ENCODE results near the gene MYADML2. TPM values are rescaled to one million over a fixed set of nuclear protein-coding genes. Genes with fewer than 3 reads are reported as not detected.
A peak's percentile ranks its signal among the peaks of the same experiment; 100 is the strongest.

MYADML2 gene
- total RNA-seq, 1 donor from 2014 or later, result 0.69 TPM

- peaks cover 1% of the 10 kb centered on the region for H3K4me1 Mint-ChIP-seq (ENCODE audit: low read depth, unreplicated experiment)
- peaks cover 5% of the 10 kb centered on the region for H3K9me3 Mint-ChIP-seq (ENCODE audit: unreplicated experiment)
- no peak overlapping the region for H3K27ac Mint-ChIP-seq (ENCODE audit: unreplicated experiment)
- H3K36me3 Mint-ChIP-seq (ENCODE audit: unreplicated experiment), result no peaks in the 10 kb centered on the region
- peak overlapping the region; percentile 93 for H3K4me3 Mint-ChIP-seq (ENCODE audit: unreplicated experiment)
- no peak for TF ChIP-seq CTCF (IDR thresholded peaks at IDR 0.05; ENCODE audit: partially characterized antibody, unreplicated experiment)
- DNase-seq, result no peak
- H3K27me3 Mint-ChIP-seq (ENCODE audit: unreplicated experiment), result no peaks in the 10 kb centered on the region
Measured at GRCh38 chr17:81910840-81911276, 36.2 kb downstream of the MYADML2 start.

GRCh38 chr17:81909966-81910839 lies 36.8 kb downstream of the MYADML2 start:
- Mint-ChIP-seq H3K4me1 (ENCODE audit: low read depth, unreplicated experiment) (peaks cover 1% of the 10 kb centered on the region), H3K9me3 (ENCODE audit: unreplicated experiment) (peaks cover 5% of the 10 kb centered on the region), H3K27me3 (ENCODE audit: unreplicated experiment) (no peaks in the 10 kb centered on the region), H3K27ac (ENCODE audit: unreplicated experiment) (no peak overlapping the region), H3K36me3 (ENCODE audit: unreplicated experiment) (no peaks in the 10 kb centered on the region), H3K4me3 (ENCODE audit: unreplicated experiment) (peak overlapping the region; percentile 93)
- no peak for TF ChIP-seq CTCF (IDR thresholded peaks at IDR 0.05; ENCODE audit: partially characterized antibody, unreplicated experiment)
- DNase-seq, result no peak

GRCh38 chr17:81909231-81909630 lies 37.8 kb downstream of the MYADML2 start:
- H3K4me3 Mint-ChIP-seq (ENCODE audit: unreplicated experiment), result no peak overlapping the region
- peaks cover 1% of the 10 kb centered on the region for H3K4me1 Mint-ChIP-seq (ENCODE audit: low read depth, unreplicated experiment)
- no peak for TF ChIP-seq CTCF (IDR thresholded peaks at IDR 0.05; ENCODE audit: partially characterized antibody, unreplicated experiment)
- no peaks in the 10 kb centered on the region for H3K27me3 Mint-ChIP-seq (ENCODE audit: unreplicated experiment)
- DNase-seq, result no peak
- H3K27ac Mint-ChIP-seq (ENCODE audit: unreplicated experiment), result no peak overlapping the region
- H3K9me3 Mint-ChIP-seq (ENCODE audit: unreplicated experiment), result peaks cover 5% of the 10 kb centered on the region
- no peaks in the 10 kb centered on the region for H3K36me3 Mint-ChIP-seq (ENCODE audit: unreplicated experiment)

- Mint-ChIP-seq H3K4me3 (ENCODE audit: unreplicated experiment) (no peak overlapping the region), H3K27me3 (ENCODE audit: unreplicated experiment) (no peaks in the 10 kb centered on the region), H3K9me3 (ENCODE audit: unreplicated experiment) (peaks cover 6% of the 10 kb centered on the region), H3K36me3 (ENCODE audit: unreplicated experiment) (no peaks in the 10 kb centered on the region), H3K27ac (ENCODE audit: unreplicated experiment) (no peak overlapping the region), H3K4me1 (ENCODE audit: low read depth, unreplicated experiment) (peaks cover 1% of the 10 kb centered on the region)
- DNase-seq, result no peak
- TF ChIP-seq CTCF (IDR thresholded peaks at IDR 0.05; ENCODE audit: partially characterized antibody, unreplicated experiment), result no peak
Measured at GRCh38 chr17:81908793-81909192, 38.2 kb downstream of the MYADML2 start.

All from glutamatergic neuron (in vitro differentiated cells).